IPS-15b (cell line): ENCODE results near the gene GLT8D2.

ENCODE experiments used
- H3K27me3 ChIP-seq: one replicate; pipeline ENCODE4 v1.6.1; 2013; ENCODE audit warnings: low read length; ENCODE audit not compliant: control insufficient read depth, insufficient read depth
- H3K36me3 ChIP-seq: one replicate; pipeline ENCODE4 v1.6.1; 2013; ENCODE audit warnings: low read length; ENCODE audit not compliant: control insufficient read depth, insufficient read depth
- H3K4me1 ChIP-seq: one replicate; pipeline ENCODE4 v1.6.1; 2013; ENCODE audit warnings: mild to moderate bottlenecking, low read length; ENCODE audit not compliant: control insufficient read depth, insufficient read depth
- H3K4me3 ChIP-seq: one replicate; pipeline ENCODE4 v1.5.1; 2013; ENCODE audit warnings: low read depth, low read length
- H3K9ac ChIP-seq: one replicate; pipeline ENCODE4 v1.6.1; 2013; ENCODE audit warnings: low read depth, mild to moderate bottlenecking, low read length
- H3K9me3 ChIP-seq: one replicate; pipeline ENCODE4 v1.6.1; 2013; ENCODE audit warnings: mild to moderate bottlenecking, low read length; ENCODE audit not compliant: control insufficient read depth, insufficient read depth

GLT8D2 gene

DNA sequence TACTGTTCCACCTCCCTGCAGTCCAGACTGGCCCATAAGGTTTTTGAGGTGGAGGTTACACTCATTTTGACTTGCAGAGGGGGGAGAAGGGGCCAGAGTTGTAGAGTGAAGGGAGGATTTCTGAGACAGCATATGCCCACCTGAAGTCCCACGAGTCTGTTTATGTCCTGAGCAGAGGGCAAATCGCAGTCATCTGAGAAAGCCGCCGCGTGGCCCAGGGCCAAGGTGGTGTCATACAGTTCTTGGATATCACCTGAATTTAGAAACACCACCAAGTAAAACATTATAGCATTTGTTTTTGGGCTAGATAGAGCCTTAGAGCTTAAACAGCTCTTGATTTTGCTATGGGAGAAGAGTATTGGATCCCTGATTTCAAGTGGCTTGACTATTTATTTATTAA lies 53.4 kb downstream of the GLT8D2 start:
- Histone ChIP-seq H3K36me3 (no peaks in the 10 kb centered on the region), H3K4me1 (no peaks in the 10 kb centered on the region), H3K27me3 (no peaks in the 10 kb centered on the region), H3K9ac (no peak overlapping the region), H3K4me3 (no peak overlapping the region), H3K9me3 (no peaks in the 10 kb centered on the region)

GRCh38 chr12:103994235-103994634 lies 55.8 kb downstream of the GLT8D2 start:
- H3K27me3 ChIP-seq = no peaks in the 10 kb centered on the region
- H3K4me1 ChIP-seq = no peaks in the 10 kb centered on the region
- H3K9ac ChIP-seq = no peak overlapping the region
- H3K36me3 ChIP-seq = no peaks in the 10 kb centered on the region
- H3K9me3 ChIP-seq = no peaks in the 10 kb centered on the region
- H3K4me3 ChIP-seq = no peak overlapping the region

DNA sequence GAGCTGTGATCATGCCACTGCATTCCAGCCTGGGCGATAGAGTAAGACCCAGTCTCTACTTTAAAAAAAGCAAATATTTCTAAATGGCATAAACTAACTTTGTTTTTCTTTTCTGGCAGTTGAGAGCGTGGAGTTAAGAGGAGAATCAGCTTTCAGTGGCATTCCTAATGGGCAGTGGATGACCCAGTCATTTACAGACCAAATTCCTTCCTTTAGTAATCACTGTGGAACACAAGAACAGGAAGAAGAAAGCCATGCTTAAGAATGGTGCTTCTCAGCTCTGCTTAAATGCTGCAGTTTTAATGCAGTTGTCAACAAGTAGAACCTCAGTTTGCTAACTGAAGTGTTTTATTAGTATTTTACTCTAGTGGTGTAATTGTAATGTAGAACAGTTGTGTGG lies 63.2 kb downstream of the GLT8D2 start:
- H3K4me1 ChIP-seq = no peaks in the 10 kb centered on the region
- H3K4me3 ChIP-seq = no peak overlapping the region
- H3K9ac ChIP-seq = no peak overlapping the region
- no peaks in the 10 kb centered on the region for H3K9me3 ChIP-seq
- H3K36me3 ChIP-seq = peaks cover 17% of the 10 kb centered on the region
- no peaks in the 10 kb centered on the region for H3K27me3 ChIP-seq

DNA sequence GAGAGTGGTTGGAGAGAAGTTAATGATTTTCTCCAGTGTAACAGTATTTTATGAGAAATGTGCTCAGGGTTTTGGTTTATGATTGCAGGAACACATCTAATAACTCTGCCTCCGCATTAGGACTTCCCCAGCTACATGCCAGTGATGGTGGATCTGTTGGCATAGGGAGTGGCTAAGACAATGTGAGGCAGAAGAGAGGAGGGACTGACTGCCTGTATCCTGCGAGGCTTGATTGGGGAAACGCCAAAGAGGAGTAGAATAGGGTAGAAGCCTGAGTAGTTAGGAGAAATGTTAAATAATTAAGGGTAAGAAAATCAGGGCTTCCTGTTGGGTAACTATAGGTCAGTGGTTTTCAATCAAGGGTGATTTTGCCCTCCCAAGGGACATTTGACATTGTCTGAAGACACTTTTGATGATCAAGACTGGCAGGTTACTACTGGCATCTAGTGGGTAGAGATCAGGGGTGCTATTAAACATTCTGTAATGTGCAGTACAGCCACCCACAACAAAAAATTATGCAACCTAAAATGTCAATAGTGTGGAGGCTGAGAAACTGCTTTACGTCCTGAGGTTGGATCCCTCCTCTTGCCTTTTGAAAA lies 71.5 kb downstream of the GLT8D2 start:
- H3K4me1 ChIP-seq = no peaks in the 10 kb centered on the region
- no peak overlapping the region for H3K4me3 ChIP-seq
- no peaks in the 10 kb centered on the region for H3K27me3 ChIP-seq
- H3K36me3 ChIP-seq = peaks cover 16% of the 10 kb centered on the region
- no peak overlapping the region for H3K9ac ChIP-seq
- H3K9me3 ChIP-seq = no peaks in the 10 kb centered on the region

- no peak overlapping the region for H3K4me3 ChIP-seq
- no peaks in the 10 kb centered on the region for H3K9me3 ChIP-seq
- no peaks in the 10 kb centered on the region for H3K27me3 ChIP-seq
- H3K4me1 ChIP-seq = no peaks in the 10 kb centered on the region
- no peak overlapping the region for H3K9ac ChIP-seq
- H3K36me3 ChIP-seq = peaks cover 13% of the 10 kb centered on the region
Observed at GRCh38 chr12:103975368-103975767, 74.6 kb downstream of the GLT8D2 start.

GRCh38 chr12:103973909-103974308 lies 76.1 kb downstream of the GLT8D2 start:
- Histone ChIP-seq H3K4me1 (no peaks in the 10 kb centered on the region), H3K9ac (no peak overlapping the region), H3K36me3 (peaks cover 13% of the 10 kb centered on the region), H3K9me3 (no peaks in the 10 kb centered on the region), H3K4me3 (no peak overlapping the region), H3K27me3 (no peaks in the 10 kb centered on the region)

DNA sequence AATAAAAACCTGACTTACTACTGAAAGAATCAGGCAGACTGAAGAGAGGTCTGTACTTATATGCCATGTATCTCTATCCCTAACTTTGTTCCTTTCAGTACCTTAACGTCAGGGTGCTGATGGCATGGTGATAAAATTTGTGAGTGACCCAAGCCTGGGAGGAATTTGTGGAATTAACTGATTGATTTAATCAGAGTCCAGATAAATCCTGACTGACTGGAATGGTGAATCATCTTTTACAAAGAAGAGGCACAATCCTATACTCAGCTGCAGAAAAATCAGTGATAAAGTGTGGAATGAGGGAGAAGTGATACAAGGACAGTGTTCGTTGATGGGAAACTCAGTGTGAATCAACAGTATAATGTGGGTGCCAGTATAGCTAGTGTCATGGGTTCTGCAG lies 80.6 kb downstream of the GLT8D2 start:
- Histone ChIP-seq H3K36me3 (peaks cover 2% of the 10 kb centered on the region), H3K9me3 (no peaks in the 10 kb centered on the region), H3K4me3 (no peak overlapping the region), H3K4me1 (no peaks in the 10 kb centered on the region), H3K9ac (no peak overlapping the region), H3K27me3 (no peaks in the 10 kb centered on the region)

DNA sequence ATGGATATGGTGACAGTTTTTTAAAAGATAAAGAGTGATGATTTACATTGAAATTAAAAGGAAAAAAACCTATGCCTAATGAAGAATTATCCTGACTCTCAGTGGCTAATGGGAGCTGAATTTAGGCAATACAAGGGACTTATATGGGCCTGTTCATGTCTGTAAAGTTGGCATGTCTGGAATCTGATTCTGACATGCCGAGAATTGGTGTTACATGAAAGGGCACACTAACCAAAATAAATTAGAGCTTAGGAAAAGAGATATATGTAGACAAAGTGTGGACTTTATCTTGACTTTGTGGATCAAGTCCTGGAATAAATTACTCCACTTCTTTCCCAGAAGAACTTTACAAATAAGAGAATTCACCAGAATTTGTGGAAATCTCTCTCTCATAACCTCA lies 83.3 kb downstream of the GLT8D2 start:
- Histone ChIP-seq H3K9me3 (no peaks in the 10 kb centered on the region), H3K4me3 (peak overlapping the region; percentile 96), H3K4me1 (no peaks in the 10 kb centered on the region), H3K9ac (peak overlapping the region; percentile 92), H3K36me3 (no peaks in the 10 kb centered on the region), H3K27me3 (no peaks in the 10 kb centered on the region)

DNA sequence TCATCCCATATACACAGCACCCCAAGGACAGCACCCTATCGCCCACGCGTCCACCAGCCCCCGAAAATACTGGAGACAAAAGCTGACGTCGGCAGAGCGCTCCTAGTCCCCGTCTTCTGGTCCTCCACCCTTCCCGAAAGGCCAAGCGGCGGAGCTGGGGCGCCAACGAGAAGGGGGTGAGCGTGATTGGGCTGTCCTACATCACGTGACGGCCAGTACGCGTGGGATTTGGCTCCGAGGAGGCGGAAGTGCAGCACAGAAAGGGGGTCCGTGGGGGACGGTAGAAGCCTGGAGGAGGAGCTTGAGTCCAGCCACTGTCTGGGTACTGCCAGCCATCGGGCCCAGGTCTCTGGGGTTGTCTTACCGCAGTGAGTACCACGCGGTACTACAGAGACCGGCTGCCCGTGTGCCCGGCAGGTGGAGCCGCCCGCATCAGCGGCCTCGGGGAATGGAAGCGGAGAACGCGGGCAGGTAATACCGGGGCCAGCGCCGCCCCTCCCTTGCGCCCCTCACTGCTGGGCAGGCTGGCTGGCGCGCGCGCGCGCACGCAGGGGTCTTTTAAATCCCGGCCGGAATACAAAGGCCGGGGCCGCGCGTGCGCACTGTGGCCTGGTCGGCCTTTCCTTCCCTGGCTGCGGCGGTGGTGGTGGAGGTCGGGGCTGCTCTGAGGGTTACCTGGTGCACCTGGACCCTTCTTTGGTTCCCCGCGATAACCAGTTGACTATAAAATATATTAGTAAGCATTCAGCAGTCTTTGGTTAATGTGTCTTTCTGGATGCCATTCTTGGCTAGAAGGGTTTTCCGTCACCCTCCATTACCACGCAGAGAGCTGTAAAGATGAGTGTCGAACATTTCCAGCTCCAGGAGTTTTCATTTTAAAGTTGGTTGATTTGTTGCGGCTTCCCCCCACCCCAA lies 84.1 kb downstream of the GLT8D2 start, which contains the start of gene TDG:
Gene TDG (plus strand): TSS at position 283 of the 915 bp plus-strand sequence. CDS start 166 bp downstream, at position 449.
- Histone ChIP-seq H3K4me1 (no peaks in the 10 kb centered on the region), H3K4me3 (peak within 1 kb of the TSS; percentile 96), H3K27me3 (no peaks in the 10 kb centered on the region), H3K36me3 (no peaks in the 10 kb centered on the region), H3K9ac (peak within 1 kb of the TSS; percentile 92), H3K9me3 (no peaks in the 10 kb centered on the region)

DNA sequence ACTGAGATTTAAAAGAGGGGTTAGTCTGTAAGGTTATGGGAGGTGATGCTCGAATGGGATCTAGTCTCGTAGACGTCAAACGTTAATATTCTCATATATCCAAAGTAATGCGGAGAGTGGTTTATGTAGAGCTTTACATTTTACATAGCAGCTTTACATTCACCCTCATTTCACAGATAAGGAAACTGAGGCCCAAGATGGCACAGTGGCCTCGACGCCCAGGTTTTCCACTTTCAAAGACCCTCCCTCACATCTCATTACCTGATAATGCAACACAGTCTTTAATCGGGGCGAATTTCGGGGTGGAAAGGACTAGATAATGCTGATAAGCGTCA lies 84.8 kb downstream of the GLT8D2 start:
- peak overlapping the region; percentile 88 for H3K9ac ChIP-seq
- H3K36me3 ChIP-seq = no peaks in the 10 kb centered on the region
- H3K4me1 ChIP-seq = no peaks in the 10 kb centered on the region
- no peaks in the 10 kb centered on the region for H3K27me3 ChIP-seq
- H3K9me3 ChIP-seq = no peaks in the 10 kb centered on the region
- H3K4me3 ChIP-seq = peak overlapping the region; percentile 96

DNA sequence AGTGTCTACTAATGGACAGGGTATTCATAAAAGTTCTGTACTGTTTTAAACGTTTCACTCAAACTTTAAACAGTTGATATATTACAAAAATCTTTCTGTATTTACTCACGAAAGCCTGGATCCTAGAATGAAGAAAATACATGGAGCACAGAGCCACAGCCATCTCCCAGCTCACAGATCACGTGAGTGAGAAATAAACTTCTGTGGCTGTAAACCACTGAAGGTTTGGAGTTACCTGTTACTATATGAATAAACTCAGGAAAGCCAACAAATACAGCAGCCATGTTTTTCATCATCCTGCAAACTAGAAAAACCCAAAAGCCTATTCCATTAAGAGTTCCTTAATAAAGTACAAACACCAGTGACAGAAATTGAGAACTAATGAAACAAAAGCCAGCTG lies 85.2 kb downstream of the GLT8D2 start:
- Histone ChIP-seq H3K9ac (peak overlapping the region; percentile 88), H3K4me1 (no peaks in the 10 kb centered on the region), H3K36me3 (no peaks in the 10 kb centered on the region), H3K9me3 (no peaks in the 10 kb centered on the region), H3K27me3 (no peaks in the 10 kb centered on the region), H3K4me3 (peak overlapping the region; percentile 96)

- no peaks in the 10 kb centered on the region for H3K4me1 ChIP-seq
Observed at GRCh38 chr12:103962493-103962892, 87.5 kb downstream of the GLT8D2 start.

More at GRCh38 chr12:103962493-103962892, 87.5 kb downstream of the GLT8D2 start:
- Histone ChIP-seq H3K9me3 (no peaks in the 10 kb centered on the region), H3K4me3 (no peak overlapping the region), H3K27me3 (no peaks in the 10 kb centered on the region), H3K9ac (no peak overlapping the region), H3K36me3 (no peaks in the 10 kb centered on the region)
